Measurements from ENCODE around the gene MYL4. TPM values are rescaled to one million over a fixed set of nuclear protein-coding genes. Genes with fewer than 3 reads are reported as not detected.

The MYL4 gene
- total RNA-seq, 1 experiment from 2014 or later = 0.66 TPM

- H2BK120ac ChIP-seq (ENCODE audit: low read depth, low read length, poor library complexity, severe bottlenecking) = no peak overlapping the region
- H2BK15ac ChIP-seq (ENCODE audit: low read depth, low read length) = no peak overlapping the region
- Mint-ChIP-seq H3K4me1 (peaks cover 8 to 11% of the 10 kb centered on the region in 2 experiments), H3K36me3 (ENCODE audit: insufficient read depth in 1 of 3, low read depth in 3 of 3) (peaks cover under 1 to 7% (median 2%) of the 10 kb centered on the region in 3 experiments; a peak in 4 of 7 replicates), H3K4me3 (no peak overlapping the region), H3K27me3 (ENCODE audit: low read depth) (peaks cover 8% of the 10 kb centered on the region; the same call in 1 of the 2 replicates), H3K27ac (no peak overlapping the region), H3K9me3 (peaks cover 5 to 10% of the 10 kb centered on the region in 2 experiments; a peak in 3 of 5 replicates)
- H3K4me1 ChIP-seq (ENCODE audit: insufficient read depth, low read length) = no peaks in the 10 kb centered on the region
- no peak overlapping the region for H4K8ac ChIP-seq (replicated peaks; ENCODE audit: insufficient read length, low read depth, low read length)
- WGBS (ENCODE audit: extremely low coverage, insufficient read length, low lambda C conversion rate) = no CpG with 5 or more reads among the region's 2 CpGs
- no peak overlapping the region for H3K9ac ChIP-seq (ENCODE audit: extremely low read depth, insufficient read length, low read length)
- H3K23me2 ChIP-seq (ENCODE audit: insufficient read length, low read depth, low read length, poor library complexity, severe bottlenecking) = no peaks in the 10 kb centered on the region
- no peaks in the 10 kb centered on the region for H3K27me3 ChIP-seq (ENCODE audit: insufficient read depth, low read length)
- H4K91ac ChIP-seq (ENCODE audit: insufficient read length, low read depth, low read length) = no peak overlapping the region
- no peak overlapping the region for H3K4ac ChIP-seq (ENCODE audit: low read depth, low read length)
- H2BK20ac ChIP-seq (ENCODE audit: low read depth, low read length, poor library complexity, severe bottlenecking) = no peak overlapping the region
- H3T11ph ChIP-seq (ENCODE audit: low read length) = no peak overlapping the region
- no peak overlapping the region for H3K14ac ChIP-seq (ENCODE audit: insufficient read depth, low read length)
- no peak overlapping the region for H3K23ac ChIP-seq (ENCODE audit: insufficient read length, low read depth, low read length)
- TF ChIP-seq CTCF (conservative IDR thresholded peaks at IDR 0.05) = no peak
- no peak overlapping the region for H2BK12ac ChIP-seq (ENCODE audit: insufficient read length, low read depth, low read length)
- H3K79me2 ChIP-seq (ENCODE audit: insufficient read depth, low read length) = no peaks in the 10 kb centered on the region
- no peaks in the 10 kb centered on the region for H3K79me1 ChIP-seq (ENCODE audit: insufficient read depth, low read depth, low read length, poor library complexity, severe bottlenecking)
- H2BK5ac ChIP-seq (ENCODE audit: insufficient read length, low read length) = no peak overlapping the region
- no peak for DNase-seq
- H2AFZ ChIP-seq (ENCODE audit: low read length) = no peak overlapping the region
- no peak overlapping the region for H3K27ac ChIP-seq (ENCODE audit: insufficient read length, low read depth, low read length)
- no peak overlapping the region for H3K56ac ChIP-seq (ENCODE audit: insufficient read length, low read depth, low read length)
- H4K20me1 ChIP-seq (ENCODE audit: control insufficient read depth, insufficient read depth, insufficient read length) = no peaks in the 10 kb centered on the region
- no peak overlapping the region for H3K18ac ChIP-seq (ENCODE audit: insufficient read length, low read depth, low read length)
- no peak overlapping the region for H2AK5ac ChIP-seq (ENCODE audit: insufficient read length, low read length)
- H3K4me2 ChIP-seq (ENCODE audit: insufficient read depth, insufficient read length, low read length) = no peak overlapping the region
- H3K9me3 ChIP-seq (ENCODE audit: control insufficient read depth, low read depth, low read length) = no peaks in the 10 kb centered on the region
- no peak overlapping the region for H4K5ac ChIP-seq (ENCODE audit: insufficient read length, low read depth, low read length)
Observed at GRCh38 chr17:47264166-47264565, 55.0 kb downstream of the MYL4 start.
